Endothelial cell (in vitro differentiated cells): ENCODE data around the gene SGCG. TPM values are rescaled to one million over a fixed set of nuclear protein-coding genes. Genes with fewer than 3 reads are reported as not detected.

ENCODE experiments used
- DNase-seq: peaks from one replicate; pipeline ENCODE4 v3.0.0; 2021; ENCODE audit warnings: low spot score
- H3K27ac Mint-ChIP-seq: one replicate; pipeline ENCODE4 v1.8.0; 2021; ENCODE audit warnings: mixed read lengths, inconsistent platforms; ENCODE audit not compliant: unreplicated experiment
- H3K27me3 Mint-ChIP-seq: one replicate; pipeline ENCODE4 v1.8.0; 2021; ENCODE audit warnings: mild to moderate bottlenecking, moderate library complexity, mixed read lengths, inconsistent platforms; ENCODE audit not compliant: unreplicated experiment
- H3K36me3 Mint-ChIP-seq: one replicate; pipeline ENCODE4 v1.8.0; 2021; ENCODE audit warnings: mild to moderate bottlenecking, low read depth, mixed read lengths, inconsistent platforms; ENCODE audit not compliant: unreplicated experiment
- H3K4me1 Mint-ChIP-seq: one replicate; pipeline ENCODE4 v1.8.0; 2021; ENCODE audit warnings: mild to moderate bottlenecking, mixed read lengths, inconsistent platforms; ENCODE audit not compliant: unreplicated experiment
- H3K4me3 Mint-ChIP-seq: one replicate; pipeline ENCODE4 v1.8.0; 2021; ENCODE audit warnings: mild to moderate bottlenecking, mixed read lengths, inconsistent platforms; ENCODE audit not compliant: unreplicated experiment
- H3K9me3 Mint-ChIP-seq: one replicate; pipeline ENCODE4 v1.8.0; 2021; ENCODE audit warnings: mixed read lengths, inconsistent platforms; ENCODE audit not compliant: unreplicated experiment
- total RNA-seq: library from RNA; stranded (reverse); fragmentation: NEBNext Ultra II Directional; extraction: Animal tissue kit (Norgen Biotek cat#: 25700); gene quantifications from one replicate; pipeline ENCODE4 v1.2.1, GENCODE V29; 2021; ENCODE audit not compliant: unreplicated experiment
- TF ChIP-seq, protein P1 (sequence below): fragments of 200-600 bp; sonication (generic); IDR thresholded peaks from one replicate; pipeline ENCODE4 v1.5.0; 2021; ENCODE audit warnings: antibody characterized with exemption; ENCODE audit not compliant: unreplicated experiment

Gene SGCG
- total RNA-seq, 1 donor from 2014 or later = 0.59 TPM

DNA sequence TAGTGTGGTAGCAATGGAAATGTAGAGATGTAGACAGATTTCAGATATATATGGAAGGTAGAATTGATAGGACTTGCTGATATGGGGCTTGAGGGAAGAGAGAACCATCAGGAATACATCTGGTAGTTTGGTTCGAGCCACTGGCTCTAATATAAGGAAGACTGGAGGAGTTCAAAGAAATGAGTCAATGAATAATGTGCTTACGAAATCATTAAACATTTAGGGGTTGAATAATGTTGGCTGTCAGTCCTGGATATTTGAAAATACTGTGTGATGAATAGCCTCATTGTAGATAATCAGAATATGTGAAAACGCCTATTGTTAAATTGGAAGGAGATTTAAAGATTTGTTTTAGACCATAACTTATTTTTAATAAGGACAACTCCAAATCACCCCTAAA, 21.6 kb downstream of the SGCG start:
- TF ChIP-seq, protein P1, sequence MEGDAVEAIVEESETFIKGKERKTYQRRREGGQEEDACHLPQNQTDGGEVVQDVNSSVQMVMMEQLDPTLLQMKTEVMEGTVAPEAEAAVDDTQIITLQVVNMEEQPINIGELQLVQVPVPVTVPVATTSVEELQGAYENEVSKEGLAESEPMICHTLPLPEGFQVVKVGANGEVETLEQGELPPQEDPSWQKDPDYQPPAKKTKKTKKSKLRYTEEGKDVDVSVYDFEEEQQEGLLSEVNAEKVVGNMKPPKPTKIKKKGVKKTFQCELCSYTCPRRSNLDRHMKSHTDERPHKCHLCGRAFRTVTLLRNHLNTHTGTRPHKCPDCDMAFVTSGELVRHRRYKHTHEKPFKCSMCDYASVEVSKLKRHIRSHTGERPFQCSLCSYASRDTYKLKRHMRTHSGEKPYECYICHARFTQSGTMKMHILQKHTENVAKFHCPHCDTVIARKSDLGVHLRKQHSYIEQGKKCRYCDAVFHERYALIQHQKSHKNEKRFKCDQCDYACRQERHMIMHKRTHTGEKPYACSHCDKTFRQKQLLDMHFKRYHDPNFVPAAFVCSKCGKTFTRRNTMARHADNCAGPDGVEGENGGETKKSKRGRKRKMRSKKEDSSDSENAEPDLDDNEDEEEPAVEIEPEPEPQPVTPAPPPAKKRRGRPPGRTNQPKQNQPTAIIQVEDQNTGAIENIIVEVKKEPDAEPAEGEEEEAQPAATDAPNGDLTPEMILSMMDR = no peak
- Mint-ChIP-seq H3K27me3 (peaks cover 2% of the 10 kb centered on the region), H3K4me3 (no peak overlapping the region), H3K9me3 (no peaks in the 10 kb centered on the region), H3K4me1 (no peaks in the 10 kb centered on the region), H3K27ac (no peak overlapping the region), H3K36me3 (no peaks in the 10 kb centered on the region)
- DNase-seq = no peak

DNA sequence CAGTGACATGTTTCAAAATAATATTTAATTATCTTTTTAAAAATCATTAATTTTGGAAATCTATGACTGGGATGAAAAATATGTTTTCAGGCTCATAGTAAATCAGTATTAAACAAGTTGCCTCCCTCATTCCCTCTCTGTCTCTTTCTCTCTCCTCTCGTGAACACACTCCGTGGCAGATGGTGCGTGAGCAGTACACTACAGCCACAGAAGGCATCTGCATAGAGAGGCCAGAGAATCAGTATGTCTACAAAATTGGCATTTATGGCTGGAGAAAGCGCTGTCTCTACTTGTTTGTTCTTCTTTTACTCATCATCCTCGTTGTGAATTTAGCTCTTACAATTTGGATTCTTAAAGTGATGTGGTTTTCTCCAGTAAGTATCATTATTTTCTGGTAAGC, 22.7 kb downstream of the SGCG start:
- no peaks in the 10 kb centered on the region for H3K9me3 Mint-ChIP-seq
- peaks cover 2% of the 10 kb centered on the region for H3K27me3 Mint-ChIP-seq

GRCh38 chr13:23205807-23206206, 25.0 kb downstream of the SGCG start:
- H3K36me3 Mint-ChIP-seq = no peaks in the 10 kb centered on the region
- no peak overlapping the region for H3K27ac Mint-ChIP-seq

More for the DNA sequence above, 22.7 kb downstream of the SGCG start:
- TF ChIP-seq, protein P1 = no peak
- H3K4me1 Mint-ChIP-seq = no peaks in the 10 kb centered on the region
- no peaks in the 10 kb centered on the region for H3K36me3 Mint-ChIP-seq
- no peak overlapping the region for H3K27ac Mint-ChIP-seq
- DNase-seq = no peak
- no peak overlapping the region for H3K4me3 Mint-ChIP-seq

DNA sequence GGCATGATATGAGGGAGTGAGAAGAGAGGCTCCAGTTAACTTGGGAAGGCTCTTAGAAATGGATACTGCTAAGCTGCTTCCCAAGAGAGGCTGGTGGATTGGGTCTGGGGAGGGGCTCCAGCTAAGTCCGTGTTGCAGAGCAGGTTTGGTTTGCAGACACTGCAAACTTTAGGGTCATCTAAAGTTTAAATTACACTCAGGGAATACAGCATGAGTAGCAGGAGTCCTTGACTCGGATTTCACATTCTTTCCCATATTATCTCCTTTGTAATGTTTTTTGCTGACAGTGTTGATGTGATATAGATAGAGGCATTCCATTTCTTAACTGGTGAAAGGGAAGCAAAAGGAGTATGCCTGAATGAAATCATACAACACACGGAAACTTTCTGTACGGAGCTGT, 31.9 kb downstream of the SGCG start:
- Mint-ChIP-seq H3K4me3 (no peak overlapping the region), H3K9me3 (peaks cover 5% of the 10 kb centered on the region), H3K27ac (no peak overlapping the region), H3K4me1 (no peaks in the 10 kb centered on the region), H3K27me3 (peaks cover 2% of the 10 kb centered on the region), H3K36me3 (peaks cover 7% of the 10 kb centered on the region)
- no peak for DNase-seq
- TF ChIP-seq, protein P1 = no peak

More at GRCh38 chr13:23205807-23206206, 25.0 kb downstream of the SGCG start:
- no peak for DNase-seq
- Mint-ChIP-seq H3K27me3 (peaks cover 2% of the 10 kb centered on the region), H3K9me3 (no peaks in the 10 kb centered on the region), H3K4me1 (no peaks in the 10 kb centered on the region), H3K4me3 (no peak overlapping the region)
- TF ChIP-seq, protein P1 = no peak

DNA sequence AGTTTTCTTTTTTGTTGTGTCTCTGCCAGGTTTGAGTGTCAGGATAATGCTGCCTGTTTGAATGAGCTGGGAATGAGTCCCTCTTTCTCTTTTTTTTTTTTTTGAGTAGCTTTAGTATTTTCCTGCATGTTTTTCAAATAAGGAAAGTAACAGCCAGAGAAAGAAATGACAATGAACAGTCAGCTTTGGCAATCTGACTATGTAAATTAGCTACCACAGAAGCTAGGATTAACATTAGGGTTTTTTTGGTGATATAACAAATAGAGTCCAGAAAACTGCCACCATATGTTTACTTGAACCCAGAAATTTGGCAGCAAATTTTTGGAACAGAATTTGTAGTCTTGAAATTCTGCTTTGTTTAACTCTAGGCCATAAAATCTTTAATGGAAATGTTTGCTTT, 50.5 kb downstream of the SGCG start:
- DNase-seq = no peak
- Mint-ChIP-seq H3K9me3 (no peaks in the 10 kb centered on the region), H3K27ac (no peak overlapping the region), H3K4me1 (no peaks in the 10 kb centered on the region), H3K27me3 (no peaks in the 10 kb centered on the region), H3K36me3 (no peaks in the 10 kb centered on the region), H3K4me3 (no peak overlapping the region)
- TF ChIP-seq, protein P1 = no peak
